ENCODE results near the gene CKB.

DNA sequence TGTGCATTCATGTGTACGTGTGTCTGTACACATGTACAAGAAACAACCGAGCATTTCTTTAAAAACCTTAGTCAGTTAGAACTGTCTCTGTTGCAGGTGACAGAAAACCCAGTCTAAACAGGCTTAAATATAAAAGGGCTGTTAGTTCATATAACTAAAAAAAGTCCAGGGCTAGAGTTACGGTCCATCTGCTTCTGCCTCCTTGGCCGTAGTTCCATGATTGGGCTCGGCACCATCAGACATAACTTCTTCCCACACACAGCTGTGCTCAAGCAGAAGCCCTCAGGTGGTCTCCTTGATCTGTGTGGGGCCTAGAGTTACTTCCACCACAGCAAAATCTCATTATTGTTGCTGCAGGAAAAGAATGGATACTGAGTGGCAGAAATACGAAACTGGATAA is 34.6 kb downstream of the CKB start:
- TF ChIP-seq, protein P1, sequence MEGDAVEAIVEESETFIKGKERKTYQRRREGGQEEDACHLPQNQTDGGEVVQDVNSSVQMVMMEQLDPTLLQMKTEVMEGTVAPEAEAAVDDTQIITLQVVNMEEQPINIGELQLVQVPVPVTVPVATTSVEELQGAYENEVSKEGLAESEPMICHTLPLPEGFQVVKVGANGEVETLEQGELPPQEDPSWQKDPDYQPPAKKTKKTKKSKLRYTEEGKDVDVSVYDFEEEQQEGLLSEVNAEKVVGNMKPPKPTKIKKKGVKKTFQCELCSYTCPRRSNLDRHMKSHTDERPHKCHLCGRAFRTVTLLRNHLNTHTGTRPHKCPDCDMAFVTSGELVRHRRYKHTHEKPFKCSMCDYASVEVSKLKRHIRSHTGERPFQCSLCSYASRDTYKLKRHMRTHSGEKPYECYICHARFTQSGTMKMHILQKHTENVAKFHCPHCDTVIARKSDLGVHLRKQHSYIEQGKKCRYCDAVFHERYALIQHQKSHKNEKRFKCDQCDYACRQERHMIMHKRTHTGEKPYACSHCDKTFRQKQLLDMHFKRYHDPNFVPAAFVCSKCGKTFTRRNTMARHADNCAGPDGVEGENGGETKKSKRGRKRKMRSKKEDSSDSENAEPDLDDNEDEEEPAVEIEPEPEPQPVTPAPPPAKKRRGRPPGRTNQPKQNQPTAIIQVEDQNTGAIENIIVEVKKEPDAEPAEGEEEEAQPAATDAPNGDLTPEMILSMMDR (IDR thresholded peaks at IDR 0.05; ENCODE audit: insufficient read depth, low read depth, low read length): no peak
- no peak for TF ChIP-seq EZH2 (IDR thresholded peaks at IDR 0.05; ENCODE audit: insufficient read depth, low read length)

Measured in astrocyte (in vitro differentiated cells and primary cell).